ENCODE measurements around the gene FHOD3. TPM values are rescaled to one million over a fixed set of nuclear protein-coding genes. Genes with fewer than 3 reads are reported as not detected.

The FHOD3 gene
- total RNA-seq, 1 experiment from 2014 or later = 15.1 TPM

DNA sequence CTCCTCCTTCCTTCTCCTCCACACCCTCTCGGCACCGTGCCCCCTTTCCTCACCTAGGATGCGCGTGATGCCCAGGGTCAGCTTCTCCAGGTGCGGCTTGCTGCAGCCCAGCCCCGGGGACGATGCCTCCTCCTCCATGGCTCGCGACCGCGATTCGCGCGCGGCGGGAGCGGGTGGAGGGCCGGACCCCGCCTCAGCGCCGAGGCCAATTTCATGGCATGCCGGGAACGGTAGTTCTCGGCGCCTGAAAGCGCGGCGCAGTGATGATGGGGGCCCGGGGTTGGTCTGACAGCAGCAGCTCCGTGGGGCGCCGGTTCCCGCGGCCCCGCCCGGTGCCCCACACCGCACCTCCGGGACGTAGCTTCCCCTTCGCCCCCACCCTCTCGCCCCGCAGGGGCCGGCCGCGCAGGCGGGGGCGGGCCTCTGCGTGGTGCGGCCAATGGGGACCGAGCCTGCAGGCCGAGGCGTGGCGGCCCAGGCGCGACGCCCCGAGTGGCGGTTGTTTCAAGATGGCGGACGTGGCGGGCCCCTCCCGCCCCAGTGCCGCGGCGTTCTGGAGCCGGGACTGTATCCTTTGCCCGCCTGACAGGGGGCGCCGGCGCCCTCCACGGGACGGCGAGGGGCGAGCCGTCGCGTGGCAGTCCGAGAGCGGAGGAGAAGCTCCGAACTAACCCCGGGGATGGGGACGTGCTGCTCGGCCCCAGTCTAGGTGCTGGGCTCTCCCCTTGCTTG is 531.3 kb downstream of the FHOD3 start, which contains the start of the genes KIAA1328 and TPGS2:
TSS of gene KIAA1328 (plus strand) at position 498 of the 732 bp plus-strand sequence. CDS start at position 510, 12 bp downstream.
TSS of gene TPGS2 (minus strand) at position 373 of the 732 bp plus-strand sequence. CDS start at position 138, 235 bp downstream.
- peak; percentile 84 for DNase-seq (ENCODE audit: low read depth)

Other genes starting within 250 kb of the FHOD3 start
- 32.5 and 42.1 TPM in 2 replicates for gene RPRD1A, start 230.2 kb upstream of the FHOD3 start, total RNA-seq (2014; rRNA removed; shearing (Covaris generic))
- 73.2 and 87.5 TPM in 2 replicates for gene SLC39A6, start 168.4 kb upstream of the FHOD3 start, total RNA-seq (2014; rRNA removed; shearing (Covaris generic))
- 47.9 and 52.7 TPM in 2 replicates for gene ELP2, start 167.8 kb upstream of the FHOD3 start, total RNA-seq (2014; rRNA removed; shearing (Covaris generic))
- 4.9 and 5.1 TPM in 2 replicates for gene MOCOS, start 110.2 kb upstream of the FHOD3 start, total RNA-seq (2014; rRNA removed; shearing (Covaris generic))

Data from RPMI7951 (cell line).